ENCODE results near the gene FYCO1.

Gene FYCO1

GRCh38 chr3:45984331-45985312, 11.0 kb downstream of the FYCO1 start:
- DNase-seq (ENCODE audit: low spot score): no peak

- no peak for DNase-seq (ENCODE audit: low spot score)
Measured at GRCh38 chr3:45983770-45984169, 11.9 kb downstream of the FYCO1 start.

GRCh38 chr3:45981346-45982074, 14.1 kb downstream of the FYCO1 start:
- no peak for DNase-seq (ENCODE audit: low spot score)

GRCh38 chr3:45980819-45981218, 14.8 kb downstream of the FYCO1 start:
- no peak for DNase-seq (ENCODE audit: low spot score)

- DNase-seq (ENCODE audit: low spot score): no peak
Measured at GRCh38 chr3:45980229-45980813, 15.3 kb downstream of the FYCO1 start.

GRCh38 chr3:45979378-45979777, 16.2 kb downstream of the FYCO1 start:
- no peak for DNase-seq (ENCODE audit: low spot score)

- peak; percentile 12 for DNase-seq (ENCODE audit: low spot score)
Measured at GRCh38 chr3:45978006-45978761, 17.4 kb downstream of the FYCO1 start.

- no peak for DNase-seq (ENCODE audit: low spot score)
Measured at GRCh38 chr3:45976191-45977091, 19.2 kb downstream of the FYCO1 start.

GRCh38 chr3:45975686-45976085, 19.9 kb downstream of the FYCO1 start:
- DNase-seq (ENCODE audit: low spot score): no peak

- no peak for DNase-seq (ENCODE audit: low spot score)
Measured at GRCh38 chr3:45974686-45975085, 20.9 kb downstream of the FYCO1 start.

- DNase-seq (ENCODE audit: low spot score): no peak
Measured at GRCh38 chr3:45972534-45973402, 22.9 kb downstream of the FYCO1 start.

GRCh38 chr3:45969953-45970352, 25.7 kb downstream of the FYCO1 start:
- no peak for DNase-seq (ENCODE audit: low spot score)

- no peak for DNase-seq (ENCODE audit: low spot score)
Measured at GRCh38 chr3:45969116-45969515, 26.5 kb downstream of the FYCO1 start.

- no peak for DNase-seq (ENCODE audit: low spot score)
Measured at GRCh38 chr3:45968706-45969105, 26.9 kb downstream of the FYCO1 start.

GRCh38 chr3:45968149-45968548, 27.5 kb downstream of the FYCO1 start:
- no peak for DNase-seq (ENCODE audit: low spot score)

- no peak for DNase-seq (ENCODE audit: low spot score)
Measured at GRCh38 chr3:45967724-45968123, 27.9 kb downstream of the FYCO1 start.

- DNase-seq (ENCODE audit: low spot score): no peak
Measured at GRCh38 chr3:45966950-45967640, 28.5 kb downstream of the FYCO1 start.

GRCh38 chr3:45966371-45966791, 29.2 kb downstream of the FYCO1 start:
- no peak for DNase-seq (ENCODE audit: low spot score)

GRCh38 chr3:45965653-45966052, 30.0 kb downstream of the FYCO1 start:
- DNase-seq (ENCODE audit: low spot score): no peak
